Panc1 (cell line): ENCODE measurements around the gene DDX25. TPM values are rescaled to one million over a fixed set of nuclear protein-coding genes. Genes with fewer than 3 reads are reported as not detected.

Experiments used
- ATAC-seq: fragments of 200-7000 bp; cut with Tn5 transposase; 2 replicates; pipeline ENCODE4 v1.9.1; 2020; ENCODE audit warnings: mild to moderate bottlenecking, moderate library complexity
- BruUV-seq: library from RNA; stranded (reverse); fragments of 400-500 nt; replicated peaks from 2 replicates; lab custom pipeline; 2021; lab: Mats Ljungman, UMichigan
- CTCF ChIA-PET: fragments of 300-600 bp; sonication (Branson Sonifier 250); formaldehyde crosslinking; loops from one replicate; lab custom pipeline; 2022; ENCODE audit warnings: antibody characterized with exemption; lab: Charles Lee
- POLR2A ChIA-PET: fragments of 300-600 bp; sonication (Branson Sonifier 250); formaldehyde crosslinking; loops from one replicate; lab custom pipeline; 2022; ENCODE audit warnings: antibody characterized with exemption; lab: Charles Lee
- DNase-seq: peaks from one replicate; pipeline ENCODE4 v3.0.0-alpha.2; 2010; ENCODE audit warnings: low read depth, low spot score
- H3K27ac ChIP-seq: 2 replicates; pipeline ENCODE4 v1.5.1; 2011; ENCODE audit warnings: mild to moderate bottlenecking, low read length, inconsistent platforms
- H3K27me3 ChIP-seq: fragments of 200-500 bp; sonication (Bioruptor generic); 2 replicates; pipeline ENCODE4 v1.6.0; 2014; ENCODE audit warnings: low read length, inconsistent platforms; ENCODE audit not compliant: control insufficient read depth, insufficient read depth
- H3K36me3 ChIP-seq: fragments of 200-500 bp; sonication (Bioruptor generic); 2 replicates; pipeline ENCODE4 v1.5.1; 2014; ENCODE audit warnings: inconsistent platforms, mild to moderate bottlenecking, low read length, moderate library complexity; ENCODE audit not compliant: control insufficient read depth, insufficient read depth
- H3K4me1 ChIP-seq: 2 replicates; pipeline ENCODE4 v1.5.1; 2011; ENCODE audit warnings: inconsistent platforms, mild to moderate bottlenecking, low read length, moderate library complexity; ENCODE audit not compliant: control insufficient read depth, insufficient read depth
- H3K4me3 ChIP-seq, 2 experiments: 2 replicates each; pipeline ENCODE4 v1.5.1; 2011 to 2012; ENCODE audit warnings: low read depth in 2 of 2, low read length in 2 of 2, mild to moderate bottlenecking in 2 of 2, inconsistent platforms in 1 of 2, moderate library complexity in 1 of 2
- H3K9me3 ChIP-seq: fragments of 200-500 bp; sonication (Bioruptor generic); 2 replicates; pipeline ENCODE4 v1.5.1; 2014; ENCODE audit warnings: low read depth, mild to moderate bottlenecking, inconsistent platforms, low read length, moderate library complexity; ENCODE audit not compliant: control insufficient read depth, insufficient read depth
- CTCF ChIP-seq: fragments of 450-650 bp; IDR thresholded peaks from 2 replicates; pipeline ENCODE4 v1.5.1; 2017; ENCODE audit warnings: mild to moderate bottlenecking
- POLR2AphosphoS5 ChIP-seq: IDR thresholded peaks from 2 replicates; pipeline ENCODE4 v1.6.1; 2012; ENCODE audit warnings: mild to moderate bottlenecking, low read depth, low read length, moderate library complexity
- REST ChIP-seq, 2 experiments: IDR thresholded peaks; 2 replicates each; pipeline ENCODE4 v1.6.1; 2011 to 2012; ENCODE audit warnings: low read depth in 2 of 2, control low read depth in 1 of 2, low read length in 1 of 2, mild to moderate bottlenecking in 1 of 2, moderate library complexity in 1 of 2; ENCODE audit not compliant: insufficient read depth in 1 of 2
- SIN3A ChIP-seq: IDR thresholded peaks from 2 replicates; pipeline ENCODE4 v1.6.1; 2012; ENCODE audit warnings: low read depth, mild to moderate bottlenecking, low read length, moderate library complexity, borderline replicate concordance; ENCODE audit not compliant: insufficient read depth
- TCF7L2 ChIP-seq: IDR thresholded peaks from 2 replicates; pipeline ENCODE4 v1.6.1; 2011; ENCODE audit warnings: mild to moderate bottlenecking, low read depth, low read length, inconsistent platforms
- in situ Hi-C: cut with HindIII; loops from 2 replicates; pipeline ENCODE4 v1.10.0; 2016; ENCODE audit warnings: low sequenced_read_pairs, low pct_unique_long_range_greater_than_20kb
- intact Hi-C: fragments of 100-400 bp; cut with micrococcal nuclease; formaldehyde crosslinking; loops from one replicate; pipeline ENCODE4 v1.10.0; 2022; ENCODE audit not compliant: unreplicated experiment
- total RNA-seq: library from RNA; stranded (reverse); gene quantifications from one replicate; pipeline ENCODE4 v1.2.1, GENCODE V29; 2021; ENCODE audit not compliant: unreplicated experiment

Gene DDX25
- total RNA-seq, 1 experiment from 2014 or later: 0.15 TPM

- Histone ChIP-seq H3K27ac (no peak overlapping the region), H3K36me3 (no peaks in the 10 kb centered on the region), H3K4me3 (no peak overlapping the region), H3K9me3 (no peaks in the 10 kb centered on the region), H3K27me3 (peaks cover 18% of the 10 kb centered on the region), H3K4me1 (no peaks in the 10 kb centered on the region)
- ChIA-PET CTCF (interaction anchor here (0.9 kb wide), 1 partner anchor 273 kb away, joined by 3 read pairs; no protein-coding TSS in a partner anchor), POLR2A (interaction anchor here (0.5 kb wide), 1 partner anchor 219 kb away, joined by 7 read pairs; no protein-coding TSS in a partner anchor)
- no peak for TF ChIP-seq TCF7L2
- no peak for TF ChIP-seq CTCF
- TF ChIP-seq REST (IDR thresholded peaks at IDR 0.05; ENCODE audit: insufficient read depth in 1 of 2, low read depth in 2 of 2, low read length in 1 of 2): no peak
- TF ChIP-seq POLR2AphosphoS5: no peak
- TF ChIP-seq SIN3A: no peak
- ATAC-seq: no peak
- BruUV-seq: no TSS peak
- DNase-seq: no peak
- in situ Hi-C loops: loop anchor here (25.0 kb wide), 1 partner anchor 166 kb away; no protein-coding TSS in a partner anchor
- intact Hi-C loops: no loop called here
Measured at GRCh38 chr11:125921042-125921441, 16.7 kb downstream of the DDX25 start.

GRCh38 chr11:125922156-125922555, 17.8 kb downstream of the DDX25 start:
- intact Hi-C loops: loop anchor here (2.0 kb wide), 1 partner anchor 139 kb away; no protein-coding TSS in a partner anchor
- no peak overlapping the region for H3K4me3 ChIP-seq
- H3K27ac ChIP-seq: no peak overlapping the region
- DNase-seq (no peak), ATAC-seq (no peak)
- H3K36me3 ChIP-seq: no peaks in the 10 kb centered on the region
- in situ Hi-C loops: loop anchor here (25.0 kb wide), 1 partner anchor 165 kb away; no protein-coding TSS in a partner anchor
- H3K9me3 ChIP-seq: no peaks in the 10 kb centered on the region
- TF ChIP-seq TCF7L2 (no peak), CTCF (no peak), POLR2AphosphoS5 (no peak), SIN3A (no peak), REST (IDR thresholded peaks at IDR 0.05; ENCODE audit: insufficient read depth in 1 of 2, low read depth in 2 of 2, low read length in 1 of 2) (no peak)
- no peaks in the 10 kb centered on the region for H3K4me1 ChIP-seq
- H3K27me3 ChIP-seq: peaks cover 9% of the 10 kb centered on the region; the same call in 1 of the 2 replicates
- BruUV-seq: no TSS peak
- ChIA-PET POLR2A (no interaction called here), CTCF (no interaction called here)
